HepG2 (cell line): ENCODE data around the gene XAF1. TPM values are rescaled to one million over a fixed set of nuclear protein-coding genes. Genes with fewer than 3 reads are reported as not detected.
A peak's percentile ranks its signal among the peaks of the same experiment; 100 is the strongest.

ENCODE experiments used
- FOXP1 ChIP-seq, 2 experiments: fragments of 450-650 bp in 1 of 2; IDR thresholded peaks; 2 replicates each; pipeline ENCODE4 v1.6.1; 2017 to 2018; ENCODE audit warnings: antibody characterized with exemption in 1 of 2
- KIAA2018 ChIP-seq: sonication (generic); formaldehyde crosslinking; IDR thresholded peaks from 2 replicates; pipeline ENCODE4 v1.5.0; 2020; ENCODE audit warnings: mild to moderate bottlenecking, missing genetic modification reagents, borderline replicate concordance
- NCOA1 ChIP-seq: sonication (generic); formaldehyde crosslinking; IDR thresholded peaks from 2 replicates; pipeline ENCODE4 v1.9.0; 2021; ENCODE audit warnings: missing genetic modification reagents
- ONECUT2 ChIP-seq: sonication (generic); formaldehyde crosslinking; IDR thresholded peaks from 2 replicates; pipeline ENCODE4 v1.4.0; 2020; ENCODE audit warnings: missing genetic modification reagents
- PAF1 ChIP-seq: IDR thresholded peaks from 2 replicates; pipeline ENCODE4 v1.6.1; 2016; ENCODE audit warnings: missing genetic modification reagents, missing compliant biosample characterization
- PHF5A ChIP-seq: IDR thresholded peaks from one replicate; pipeline ENCODE4 v1.6.1; 2018; ENCODE audit warnings: low read depth, missing genetic modification reagents; ENCODE audit not compliant: unreplicated experiment
- PLRG1 ChIP-seq: fragments of 450-650 bp; conservative IDR thresholded peaks from 2 replicates; pipeline ENCODE4 v1.6.1; 2016
- PPARG ChIP-seq: conservative IDR thresholded peaks from 2 replicates; pipeline ENCODE4 v1.6.1; 2016; ENCODE audit warnings: missing biosample characterization, missing genetic modification reagents
- SALL1 ChIP-seq: sonication (generic); formaldehyde crosslinking; IDR thresholded peaks from 2 replicates; pipeline ENCODE4 v1.8.0; 2022; ENCODE audit warnings: mild to moderate bottlenecking, missing genetic modification reagents
- SMAD9 ChIP-seq: sonication (generic); formaldehyde crosslinking; IDR thresholded peaks from 2 replicates; pipeline ENCODE4 v1.5.1; 2020; ENCODE audit warnings: mild to moderate bottlenecking, missing genetic modification reagents
- SYNCRIP ChIP-seq: fragments of 200-400 bp; formaldehyde crosslinking; IDR thresholded peaks from 2 replicates; pipeline ENCODE4 v1.6.1; 2018; ENCODE audit warnings: mild to moderate bottlenecking, low read depth, low read length; ENCODE audit not compliant: insufficient read depth
- ZKSCAN5 ChIP-seq: sonication (generic); formaldehyde crosslinking; IDR thresholded peaks from 2 replicates; pipeline ENCODE4 v1.5.1; 2020; ENCODE audit warnings: mild to moderate bottlenecking, missing genetic modification reagents
- ZNF430 ChIP-seq: sonication (generic); formaldehyde crosslinking; IDR thresholded peaks from 2 replicates; pipeline ENCODE4 v1.9.0; 2021; ENCODE audit warnings: mild to moderate bottlenecking, missing genetic modification reagents
- ZNF557 ChIP-seq: sonication (generic); formaldehyde crosslinking; IDR thresholded peaks from 2 replicates; pipeline ENCODE4 v1.4.0; 2020; ENCODE audit warnings: missing genetic modification reagents
- ZNF790 ChIP-seq: sonication (generic); formaldehyde crosslinking; IDR thresholded peaks from 2 replicates; pipeline ENCODE4 v1.8.0; 2022; ENCODE audit warnings: missing genetic modification reagents, mild to moderate bottlenecking, borderline replicate concordance
- ZNF83 ChIP-seq: sonication (generic); formaldehyde crosslinking; IDR thresholded peaks from 2 replicates; pipeline ENCODE4 v1.4.0; 2020; ENCODE audit warnings: missing genetic modification reagents, mild to moderate bottlenecking, borderline replicate concordance
- polyA plus RNA-seq, 8 experiments: library from polyadenylated mRNA; depleted of rRNA in 3 of 8; stranded (reverse) in 7 of 8; unstranded in 1 of 8; fragments of >200 nt; fragmentation: Illumina TruSeq in 4 of 8; extraction: Trizol in 4 of 8; gene quantifications; 2 replicates each; pipeline versions ENCODE4 v1.2.1 to v1.2.3, GENCODE V29; 2011 to 2016; ENCODE audit warnings: low read depth in 4 of 8, missing spikeins in 1 of 8, mixed read lengths in 1 of 8; ENCODE audit not compliant: insufficient read depth in 1 of 8
- total RNA-seq, 5 experiments: library from RNA; depleted of rRNA; stranded (reverse); fragments of >200 nt; fragmentation: Illumina TruSeq; extraction: Trizol; gene quantifications; 2 replicates each; pipeline ENCODE4 v1.2.3, GENCODE V29; 2016; ENCODE audit warnings: low read depth in 1 of 5
- TF ChIP-seq, protein P1 (sequence below): sonication (generic); formaldehyde crosslinking; IDR thresholded peaks from 2 replicates; pipeline ENCODE4 v1.4.0; 2020; ENCODE audit warnings: missing genetic modification reagents
- TF ChIP-seq, protein P2 (sequence below): sonication (generic); formaldehyde crosslinking; conservative IDR thresholded peaks from 2 replicates; pipeline ENCODE4 v1.4.0; 2020; ENCODE audit warnings: mild to moderate bottlenecking, missing genetic modification reagents, moderate library complexity

Gene XAF1
- total and polyA plus RNA-seq, 2 of the 13 experiments (the other 11 are each of a cell fraction or from before 2014, with no cell fraction given): 1.2 to 2.4 TPM

GRCh38 chr17:6708357-6708961, 47.4 kb upstream of the XAF1 start (continued):
- TF ChIP-seq KIAA2018 (CRISPR knock-in tag) (no peak), ONECUT2 (no peak), NCOA1 (0 out of 2 replicates have a peak, but pooled peaks have one; percentile 26), SYNCRIP (no peak), ZKSCAN5 (CRISPR knock-in tag) (no peak), PPARG (CRISPR knock-in tag) (no peak; the same call in 1 of the 2 replicates), ZNF790 (no peak), ZNF557 (no peak), PLRG1 (no peak), SMAD9 (no peak), PHF5A (CRISPR knock-in tag) (peak; percentile 47), SALL1 (peak; percentile 71), PAF1 (CRISPR knock-in tag) (peak; percentile 76; the same call in 1 of the 2 replicates), ZNF83 (CRISPR knock-in tag) (no peak), ZNF430 (CRISPR knock-in tag) (0 out of 2 replicates have a peak, but pooled peaks have one; percentile 33), FOXP1 (IDR thresholded peaks at IDR 0.05) (no peak), FOXP1 (CRISPR knock-in tag; IDR thresholded peaks at IDR 0.05) (peak; percentile 39; the same call in 1 of the 2 replicates)
- TF ChIP-seq, protein P1, sequence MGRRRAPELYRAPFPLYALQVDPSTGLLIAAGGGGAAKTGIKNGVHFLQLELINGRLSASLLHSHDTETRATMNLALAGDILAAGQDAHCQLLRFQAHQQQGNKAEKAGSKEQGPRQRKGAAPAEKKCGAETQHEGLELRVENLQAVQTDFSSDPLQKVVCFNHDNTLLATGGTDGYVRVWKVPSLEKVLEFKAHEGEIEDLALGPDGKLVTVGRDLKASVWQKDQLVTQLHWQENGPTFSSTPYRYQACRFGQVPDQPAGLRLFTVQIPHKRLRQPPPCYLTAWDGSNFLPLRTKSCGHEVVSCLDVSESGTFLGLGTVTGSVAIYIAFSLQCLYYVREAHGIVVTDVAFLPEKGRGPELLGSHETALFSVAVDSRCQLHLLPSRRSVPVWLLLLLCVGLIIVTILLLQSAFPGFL: no peak
- TF ChIP-seq, protein P2, sequence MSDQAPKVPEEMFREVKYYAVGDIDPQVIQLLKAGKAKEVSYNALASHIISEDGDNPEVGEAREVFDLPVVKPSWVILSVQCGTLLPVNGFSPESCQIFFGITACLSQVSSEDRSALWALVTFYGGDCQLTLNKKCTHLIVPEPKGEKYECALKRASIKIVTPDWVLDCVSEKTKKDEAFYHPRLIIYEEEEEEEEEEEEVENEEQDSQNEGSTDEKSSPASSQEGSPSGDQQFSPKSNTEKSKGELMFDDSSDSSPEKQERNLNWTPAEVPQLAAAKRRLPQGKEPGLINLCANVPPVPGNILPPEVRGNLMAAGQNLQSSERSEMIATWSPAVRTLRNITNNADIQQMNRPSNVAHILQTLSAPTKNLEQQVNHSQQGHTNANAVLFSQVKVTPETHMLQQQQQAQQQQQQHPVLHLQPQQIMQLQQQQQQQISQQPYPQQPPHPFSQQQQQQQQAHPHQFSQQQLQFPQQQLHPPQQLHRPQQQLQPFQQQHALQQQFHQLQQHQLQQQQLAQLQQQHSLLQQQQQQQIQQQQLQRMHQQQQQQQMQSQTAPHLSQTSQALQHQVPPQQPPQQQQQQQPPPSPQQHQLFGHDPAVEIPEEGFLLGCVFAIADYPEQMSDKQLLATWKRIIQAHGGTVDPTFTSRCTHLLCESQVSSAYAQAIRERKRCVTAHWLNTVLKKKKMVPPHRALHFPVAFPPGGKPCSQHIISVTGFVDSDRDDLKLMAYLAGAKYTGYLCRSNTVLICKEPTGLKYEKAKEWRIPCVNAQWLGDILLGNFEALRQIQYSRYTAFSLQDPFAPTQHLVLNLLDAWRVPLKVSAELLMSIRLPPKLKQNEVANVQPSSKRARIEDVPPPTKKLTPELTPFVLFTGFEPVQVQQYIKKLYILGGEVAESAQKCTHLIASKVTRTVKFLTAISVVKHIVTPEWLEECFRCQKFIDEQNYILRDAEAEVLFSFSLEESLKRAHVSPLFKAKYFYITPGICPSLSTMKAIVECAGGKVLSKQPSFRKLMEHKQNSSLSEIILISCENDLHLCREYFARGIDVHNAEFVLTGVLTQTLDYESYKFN (CRISPR knock-in tag): peak; percentile 71
